ENCODE measurements around the gene OR4C11.

OR4C11 gene, protein sequence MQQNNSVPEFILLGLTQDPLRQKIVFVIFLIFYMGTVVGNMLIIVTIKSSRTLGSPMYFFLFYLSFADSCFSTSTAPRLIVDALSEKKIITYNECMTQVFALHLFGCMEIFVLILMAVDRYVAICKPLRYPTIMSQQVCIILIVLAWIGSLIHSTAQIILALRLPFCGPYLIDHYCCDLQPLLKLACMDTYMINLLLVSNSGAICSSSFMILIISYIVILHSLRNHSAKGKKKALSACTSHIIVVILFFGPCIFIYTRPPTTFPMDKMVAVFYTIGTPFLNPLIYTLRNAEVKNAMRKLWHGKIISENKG

GRCh38 chr11:55607545-55607944 is at the start of gene OR4C11:
TSS of gene OR4C11 (minus strand) at chr11:55607645. CDS start at chr11:55604373, 3,272 bp downstream.
- no peak for DNase-seq (ENCODE audit: low read depth in 2 of 2)

GRCh38 chr11:55655096-55655495 is 47.7 kb upstream of the OR4C11 start:
- DNase-seq (ENCODE audit: low read depth in 2 of 2), result no peak

DNA sequence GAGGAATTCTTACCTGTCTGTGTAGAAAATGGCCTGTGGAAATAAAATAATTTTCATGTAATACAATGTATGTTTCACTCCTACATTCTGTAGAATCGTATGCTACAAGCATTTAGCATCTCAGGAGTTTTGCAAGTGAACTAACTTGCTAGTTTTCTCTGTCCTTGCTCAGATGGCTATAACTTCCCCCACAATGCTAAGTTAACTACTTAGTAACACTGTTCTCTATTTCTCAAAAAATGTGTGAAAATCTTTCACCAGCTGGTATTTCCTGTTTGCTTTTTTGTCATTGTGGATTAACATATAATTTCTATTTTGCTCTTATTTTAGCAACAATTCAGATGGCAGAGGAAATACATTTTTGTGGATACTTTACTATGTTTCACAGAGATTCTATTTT is 45.1 kb upstream of the OR4C11 start:
- no peak for DNase-seq (ENCODE audit: low read depth in 2 of 2)

DNA sequence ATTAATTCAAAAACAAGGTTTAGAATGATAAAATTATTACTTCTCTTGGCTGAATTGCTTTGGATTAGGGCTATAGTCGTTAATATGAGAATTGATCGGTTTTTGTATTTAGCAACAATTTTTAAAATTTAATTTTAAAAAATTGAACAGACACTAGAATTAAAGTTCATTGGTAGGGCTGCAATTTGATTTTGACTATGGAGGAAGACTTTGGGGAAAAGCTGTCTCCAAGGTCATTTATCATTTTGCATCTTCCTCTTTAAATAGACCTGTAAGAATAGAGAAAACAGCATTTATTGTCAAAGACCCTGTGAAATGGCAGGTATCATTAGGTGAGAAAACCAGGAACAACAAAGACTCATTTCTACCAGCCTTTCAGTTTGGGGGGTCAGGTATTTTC is 40.6 kb upstream of the OR4C11 start, which contains the start of gene OR4S2:
OR4S2 (plus strand) TSS at position 301 of the 400 bp plus-strand sequence. CDS start 2,577 bp downstream, outside the sequence.
- no peak for DNase-seq (ENCODE audit: low read depth in 2 of 2)

DNA sequence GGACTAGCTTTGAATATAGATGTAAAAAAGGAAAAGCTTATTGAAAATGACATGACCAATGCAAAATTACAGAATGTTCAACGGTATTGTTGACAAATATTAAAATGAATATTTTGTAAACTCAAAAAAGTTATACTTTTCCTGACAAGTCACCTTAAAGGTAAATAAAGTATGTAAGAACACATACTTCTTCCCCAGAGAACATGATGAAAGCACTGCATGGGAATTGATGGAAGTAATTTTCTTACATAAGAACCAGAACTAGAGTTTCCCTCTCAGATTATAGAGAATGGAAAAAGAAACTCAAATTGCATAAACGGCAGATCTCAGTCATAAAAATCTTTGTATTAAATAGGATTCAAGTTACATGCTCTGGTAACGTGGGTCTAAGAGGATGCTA is 27.4 kb upstream of the OR4C11 start, which contains the start of gene OR4P4:
OR4P4 (plus strand) TSS at position 301 of the 400 bp plus-strand sequence.
- no peak for DNase-seq (ENCODE audit: low read depth in 2 of 2)

GRCh38 chr11:55624531-55624930 is 17.1 kb upstream of the OR4C11 start:
- no peak for DNase-seq (ENCODE audit: low read depth in 2 of 2)

DNA sequence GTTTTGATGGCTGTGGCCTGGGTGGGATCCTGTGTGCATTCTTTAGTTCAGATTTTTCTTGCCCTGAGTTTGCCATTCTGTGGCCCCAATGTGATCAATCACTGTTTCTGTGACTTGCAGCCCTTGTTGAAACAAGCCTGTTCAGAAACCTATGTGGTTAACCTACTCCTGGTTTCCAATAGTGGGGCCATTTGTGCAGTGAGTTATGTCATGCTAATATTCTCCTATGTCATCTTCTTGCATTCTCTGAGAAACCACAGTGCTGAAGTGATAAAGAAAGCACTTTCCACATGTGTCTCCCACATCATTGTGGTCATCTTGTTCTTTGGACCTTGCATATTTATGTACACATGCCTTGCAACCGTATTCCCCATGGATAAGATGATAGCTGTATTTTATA is 34.9 kb downstream of the OR4C11 start:
- no peak for DNase-seq (ENCODE audit: low read depth in 2 of 2)

- no peak for DNase-seq (ENCODE audit: low read depth in 2 of 2)
Observed at GRCh38 chr11:55571828-55572227, 35.6 kb downstream of the OR4C11 start, which contains the start of gene OR4C16. TSS of gene OR4C16 (plus strand) at chr11:55572128. CDS start at chr11:55572128, 0 bp downstream.

DNA sequence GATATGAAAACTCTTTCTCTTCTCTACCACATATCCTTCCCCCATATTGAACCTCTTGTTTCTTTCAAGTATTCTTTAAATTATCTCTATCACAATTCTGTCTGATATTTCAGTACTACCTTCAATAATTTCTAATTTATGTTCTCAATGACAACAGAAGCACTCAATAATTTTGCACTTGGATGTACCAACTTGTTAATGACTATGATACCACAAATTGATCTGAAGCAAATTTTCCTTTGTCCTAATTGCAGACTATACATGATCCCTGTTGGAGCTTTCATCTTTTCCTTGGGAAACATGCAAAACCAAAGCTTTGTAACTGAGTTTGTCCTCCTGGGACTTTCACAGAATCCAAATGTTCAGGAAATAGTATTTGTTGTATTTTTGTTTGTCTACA is 53.3 kb downstream of the OR4C11 start, which contains the start of gene OR4C15:
OR4C15 (plus strand) TSS at position 301 of the 400 bp plus-strand sequence; CDS start at position 301, 0 bp downstream.
- DNase-seq (ENCODE audit: low read depth in 2 of 2), result no peak

Measured in stimulated activated CD8-positive, alpha-beta memory T cell treated with anti-CD3 and anti-CD28 coated beads, Interleukin-15, amount 100 ng/mL, for 48 hours (primary cell).